Measurements from ENCODE around the gene C1QTNF5.

DNA sequence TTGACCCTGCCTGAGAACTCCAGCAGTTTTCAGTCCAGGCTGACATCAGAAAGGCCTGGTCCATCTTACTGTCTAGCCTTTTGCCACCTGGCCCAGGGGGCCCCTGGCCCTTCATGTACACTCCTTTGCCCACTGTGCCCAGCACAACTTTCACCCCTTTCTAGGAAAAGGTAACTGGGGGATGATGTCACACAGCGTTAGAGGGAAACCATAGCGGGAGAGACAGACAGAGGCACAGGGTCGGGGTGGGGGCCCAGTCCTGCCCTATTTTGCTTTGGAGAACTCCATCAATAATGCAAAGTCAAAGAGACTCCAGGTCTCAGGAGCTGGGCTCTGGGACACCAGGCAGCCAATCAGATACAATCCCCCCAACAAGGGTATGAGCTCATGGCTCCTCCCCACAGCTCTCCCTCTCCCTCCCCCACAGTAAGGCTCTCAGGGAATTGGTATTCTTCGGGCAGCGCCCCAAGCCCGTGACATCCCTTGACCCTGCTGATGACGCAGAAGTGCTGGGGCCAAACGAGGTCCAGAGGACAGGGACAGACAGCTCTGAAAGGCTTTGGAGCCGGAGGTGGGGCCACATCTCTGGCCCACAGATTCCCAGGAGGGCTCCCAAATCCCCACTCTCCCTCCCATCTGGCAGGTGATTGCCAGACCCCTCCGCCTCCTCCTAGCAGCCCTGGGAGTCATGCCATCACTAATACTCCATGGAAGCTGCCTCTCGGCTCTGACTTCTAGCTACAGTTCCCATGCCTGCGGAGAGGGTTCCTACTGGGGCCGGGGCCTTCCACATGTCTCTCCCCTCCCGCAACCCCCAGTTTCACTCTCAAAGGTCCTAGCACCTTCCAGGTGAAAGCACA, 34.9 kb upstream of the C1QTNF5 start:
- TF ChIP-seq, protein P1, sequence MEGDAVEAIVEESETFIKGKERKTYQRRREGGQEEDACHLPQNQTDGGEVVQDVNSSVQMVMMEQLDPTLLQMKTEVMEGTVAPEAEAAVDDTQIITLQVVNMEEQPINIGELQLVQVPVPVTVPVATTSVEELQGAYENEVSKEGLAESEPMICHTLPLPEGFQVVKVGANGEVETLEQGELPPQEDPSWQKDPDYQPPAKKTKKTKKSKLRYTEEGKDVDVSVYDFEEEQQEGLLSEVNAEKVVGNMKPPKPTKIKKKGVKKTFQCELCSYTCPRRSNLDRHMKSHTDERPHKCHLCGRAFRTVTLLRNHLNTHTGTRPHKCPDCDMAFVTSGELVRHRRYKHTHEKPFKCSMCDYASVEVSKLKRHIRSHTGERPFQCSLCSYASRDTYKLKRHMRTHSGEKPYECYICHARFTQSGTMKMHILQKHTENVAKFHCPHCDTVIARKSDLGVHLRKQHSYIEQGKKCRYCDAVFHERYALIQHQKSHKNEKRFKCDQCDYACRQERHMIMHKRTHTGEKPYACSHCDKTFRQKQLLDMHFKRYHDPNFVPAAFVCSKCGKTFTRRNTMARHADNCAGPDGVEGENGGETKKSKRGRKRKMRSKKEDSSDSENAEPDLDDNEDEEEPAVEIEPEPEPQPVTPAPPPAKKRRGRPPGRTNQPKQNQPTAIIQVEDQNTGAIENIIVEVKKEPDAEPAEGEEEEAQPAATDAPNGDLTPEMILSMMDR (IDR thresholded peaks at IDR 0.05), result no peak
- no peak for TF ChIP-seq POLR2A (IDR thresholded peaks at IDR 0.05)

Measured in gastroesophageal sphincter (tissue), 3 donors.